Measurements from ENCODE around the gene OVCA2.
A peak's percentile ranks its signal among the peaks of the same experiment; 100 is the strongest.

OVCA2 gene

DNA sequence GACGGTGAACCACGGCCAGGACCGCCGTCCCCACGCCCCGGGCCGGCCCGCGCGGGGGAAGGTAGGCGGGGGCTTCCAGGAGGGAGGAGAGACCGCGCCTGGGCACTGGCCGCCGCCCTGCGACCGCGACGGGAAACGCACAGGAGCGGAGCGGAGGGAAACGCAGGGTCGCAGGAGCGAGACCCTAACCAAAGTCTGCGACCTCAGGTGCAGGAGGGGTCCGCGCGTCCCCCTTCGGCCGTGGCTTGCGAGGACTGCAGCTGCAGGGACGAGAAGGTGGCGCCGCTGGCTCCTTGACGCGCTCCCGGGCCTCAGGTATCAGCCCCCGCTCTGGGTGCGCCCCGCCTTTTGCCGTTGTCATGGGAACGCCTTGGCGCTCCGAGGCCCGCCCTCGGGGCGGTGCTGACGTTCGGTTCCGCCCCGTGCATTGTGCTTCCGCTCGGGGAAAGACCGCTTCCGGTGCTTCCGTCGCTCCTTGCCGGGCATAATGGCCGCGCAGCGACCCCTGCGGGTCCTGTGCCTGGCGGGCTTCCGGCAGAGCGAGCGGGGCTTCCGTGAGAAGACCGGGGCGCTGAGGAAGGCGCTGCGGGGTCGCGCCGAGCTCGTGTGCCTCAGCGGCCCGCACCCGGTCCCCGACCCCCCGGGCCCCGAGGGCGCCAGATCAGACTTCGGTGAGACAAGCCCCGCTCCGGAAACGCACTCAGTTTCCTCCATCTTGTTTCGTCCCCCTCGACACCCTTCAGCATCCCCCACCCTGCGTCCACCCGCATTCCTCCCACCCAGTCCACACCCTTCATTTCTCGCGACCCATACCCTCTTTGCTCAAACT is at the start of gene OVCA2:
TSS of gene OVCA2 (plus strand) at position 462 of the 829 bp plus-strand sequence. CDS start at position 488, 26 bp downstream.
- DNase-seq, result peak; percentile 95

DNA sequence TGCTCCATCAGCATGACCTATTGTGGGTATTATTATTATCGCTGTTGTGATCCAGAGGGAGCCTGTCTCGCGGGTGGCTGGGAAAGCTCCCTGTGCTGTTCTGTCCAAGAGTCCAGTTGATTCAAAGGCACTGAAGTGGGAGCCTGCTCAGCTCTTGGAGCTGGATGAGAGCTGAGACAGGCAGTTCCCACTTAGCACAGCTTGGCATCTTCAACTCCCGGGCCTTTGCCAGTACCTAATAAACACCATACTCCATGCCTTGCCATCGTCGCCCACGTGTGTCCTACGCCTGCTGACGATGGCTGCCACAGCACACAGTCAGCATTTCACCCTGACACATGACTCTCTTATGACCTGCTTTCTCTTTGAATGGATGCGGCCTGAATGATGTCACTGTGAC is 49.3 kb upstream of the OVCA2 start:
- DNase-seq, result no peak

DNA sequence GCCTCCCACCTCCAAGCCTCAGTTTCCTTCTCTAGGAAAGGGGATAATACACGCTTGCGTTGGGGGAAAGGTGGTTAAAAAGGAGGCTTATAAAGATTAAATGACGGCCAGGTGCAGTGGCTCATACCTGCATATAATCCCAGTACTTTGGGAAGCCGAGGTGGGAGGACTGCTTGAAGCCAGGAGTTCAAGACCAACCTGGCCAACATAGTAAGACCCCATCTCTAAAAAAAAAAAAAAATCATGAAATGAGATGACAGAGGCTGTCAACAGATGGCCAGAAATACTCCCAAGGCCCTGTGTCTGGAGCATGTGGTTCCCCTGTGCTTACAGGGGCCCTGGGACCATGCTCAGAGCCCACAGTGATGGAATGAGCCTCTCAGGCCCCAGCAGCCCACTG is 47.1 kb upstream of the OVCA2 start:
- DNase-seq, result no peak

DNA sequence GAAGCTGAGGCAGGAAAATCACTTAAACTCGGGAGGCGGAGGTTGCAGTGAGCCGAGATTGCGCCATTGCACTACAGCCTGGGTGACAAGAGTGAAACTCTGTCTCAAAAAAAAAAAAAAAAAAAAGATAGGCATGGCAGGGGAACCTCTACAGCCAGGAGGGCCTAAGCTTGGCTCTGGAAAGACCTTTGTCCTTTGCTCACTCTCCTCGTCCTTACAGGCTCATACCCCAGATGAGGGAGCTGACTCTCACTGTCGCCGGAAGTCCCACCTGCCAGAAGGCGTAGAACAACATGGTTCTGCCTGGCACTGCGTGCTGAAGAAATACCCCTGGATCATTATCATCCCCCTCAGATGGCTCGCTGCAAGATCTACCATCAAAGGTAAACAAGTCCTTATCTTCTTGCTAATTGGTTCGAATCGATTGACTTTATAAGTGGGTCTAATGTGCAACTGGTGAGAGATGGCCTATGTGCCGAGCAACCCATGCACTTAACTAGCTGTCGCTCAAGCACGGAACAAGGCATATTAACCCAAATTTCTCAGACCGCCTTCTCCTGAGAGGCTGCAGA is 46.4 kb upstream of the OVCA2 start:
- DNase-seq, result no peak

DNA sequence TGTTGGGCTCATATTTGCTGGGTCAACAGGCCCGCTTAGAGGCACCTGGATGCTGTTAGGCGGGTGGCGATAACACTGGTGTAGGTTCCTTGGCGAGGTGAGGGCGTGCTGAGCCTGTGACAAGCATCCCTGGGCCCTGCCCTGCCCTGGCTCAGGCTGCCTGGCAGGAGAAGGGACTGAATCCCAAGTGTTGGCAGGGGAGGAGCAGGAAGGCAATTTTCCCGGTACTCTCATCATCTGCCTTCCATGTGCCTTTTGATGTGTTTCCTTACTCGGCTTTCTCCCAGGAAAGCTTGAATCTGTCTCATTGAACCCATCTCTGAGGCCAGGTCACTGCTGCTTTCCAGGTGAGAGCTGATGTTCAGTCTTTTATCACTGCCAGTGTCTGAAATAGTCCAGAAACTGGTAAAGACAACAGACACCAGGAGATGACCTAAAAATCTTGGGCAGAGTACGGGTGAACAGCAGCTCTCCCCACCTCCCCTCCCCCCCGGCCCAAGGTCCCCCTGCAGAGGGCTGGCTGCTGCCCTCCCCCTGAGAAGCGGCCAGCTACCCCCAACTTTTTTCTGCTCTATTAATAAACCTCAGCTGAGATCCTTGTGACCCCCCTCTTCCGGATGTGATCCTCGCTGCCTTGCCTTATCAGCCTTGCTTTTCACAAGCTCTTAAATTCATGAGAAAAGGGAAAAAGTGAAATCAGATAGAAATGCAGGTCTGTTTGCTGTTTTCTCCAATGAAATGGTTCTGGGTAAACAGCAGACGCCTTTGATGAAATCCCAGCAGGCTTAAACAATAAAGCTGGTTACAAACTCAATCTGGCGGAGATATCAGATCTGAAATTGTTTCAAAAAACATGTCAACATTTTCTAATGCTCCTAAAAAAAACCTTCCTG is 45.7 kb upstream of the OVCA2 start:
- no peak for DNase-seq

DNA sequence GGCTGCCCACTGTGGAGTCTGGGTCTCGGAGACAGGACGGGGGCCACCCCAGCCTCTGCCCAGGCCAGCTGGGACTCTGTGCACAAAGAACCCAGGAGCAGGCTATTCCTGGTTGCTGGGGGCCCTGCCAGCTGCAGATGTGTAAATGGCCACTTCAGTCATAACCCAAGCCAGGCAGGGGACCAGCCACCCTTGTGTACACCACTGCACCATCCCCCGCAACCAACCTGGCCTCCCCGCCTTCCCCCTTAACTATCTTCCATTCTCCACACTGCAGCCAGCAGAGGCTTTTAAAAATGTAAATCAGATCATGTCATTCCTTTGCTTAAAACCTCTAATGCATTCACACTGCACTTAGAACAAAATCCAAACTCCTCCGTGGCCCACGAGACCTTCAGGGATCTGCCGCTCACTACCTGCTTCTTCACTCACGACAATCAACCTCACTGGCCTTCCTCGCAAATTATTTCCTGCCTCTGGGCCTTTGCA is 45.0 kb upstream of the OVCA2 start:
- DNase-seq, result no peak

DNA sequence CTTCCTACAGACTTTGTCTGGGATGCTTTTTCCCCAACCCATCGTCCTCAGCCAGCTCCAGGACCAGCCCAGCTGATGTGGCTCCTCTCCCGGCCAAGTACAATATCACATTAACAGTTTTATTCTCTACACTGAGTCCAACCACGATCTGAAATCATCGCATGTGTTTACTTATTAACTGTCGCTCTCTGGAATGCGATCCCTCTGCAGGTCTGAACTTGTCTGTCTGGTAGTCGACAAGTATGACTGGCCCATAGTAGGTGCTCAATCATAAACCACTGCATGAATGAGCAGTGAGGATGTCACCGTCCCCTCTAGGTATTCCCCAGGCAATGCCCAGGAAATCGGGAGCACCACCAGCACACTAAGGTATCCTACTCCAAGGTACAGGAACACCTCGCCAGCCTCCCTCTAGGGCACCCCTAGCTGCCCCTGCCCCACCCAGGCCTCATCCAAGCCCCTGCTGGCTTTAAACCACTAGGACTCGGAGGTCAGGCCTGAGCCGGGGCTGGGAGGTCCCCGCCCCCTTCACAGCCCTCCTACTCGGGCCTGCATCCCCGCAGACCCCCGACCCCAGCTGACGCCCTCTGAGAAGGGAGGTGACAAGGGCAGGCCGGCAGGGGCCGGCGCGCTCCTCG is 44.4 kb upstream of the OVCA2 start:
- DNase-seq, result no peak

DNA sequence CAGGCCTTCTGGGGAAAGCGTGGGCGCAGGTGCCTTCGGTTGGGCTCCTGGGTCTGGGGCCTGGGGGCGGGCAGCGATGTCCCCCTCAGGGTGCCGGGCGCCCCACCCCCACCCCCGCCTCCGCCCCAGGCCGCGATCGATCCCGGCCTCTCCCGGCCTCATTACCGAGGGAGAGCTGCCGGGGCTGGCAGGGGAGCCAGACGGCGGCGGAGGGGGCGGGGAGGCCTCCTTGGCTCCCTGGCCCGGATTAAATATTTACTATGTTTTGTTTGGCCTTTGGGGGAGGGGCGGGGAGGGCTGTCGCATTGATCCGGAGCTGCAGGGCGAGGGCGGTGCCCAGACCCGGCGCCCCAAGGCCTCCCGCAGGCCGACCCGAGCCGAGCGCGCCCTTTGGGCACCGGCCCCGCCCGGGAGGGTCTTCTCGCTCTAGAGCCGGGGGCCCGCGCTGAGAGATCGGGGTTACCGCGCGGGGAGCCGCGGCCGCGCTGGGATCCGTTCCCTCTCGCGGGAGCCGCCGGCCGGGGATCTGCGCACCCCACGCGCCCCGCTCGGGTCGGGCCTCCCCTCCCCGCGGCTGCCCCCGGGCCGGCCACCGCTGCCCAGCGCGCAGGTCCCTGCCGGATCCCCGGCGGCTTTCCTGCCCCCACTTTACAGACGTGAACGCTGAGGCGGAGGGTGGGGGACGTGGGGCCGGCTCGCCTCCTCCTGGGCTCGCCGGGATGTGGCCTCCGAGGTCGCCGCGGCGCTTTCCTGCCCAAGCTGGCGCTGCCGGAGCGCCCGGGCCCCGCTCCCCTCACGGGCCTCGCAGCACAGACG is 43.7 kb upstream of the OVCA2 start:
- no peak for DNase-seq

DNA sequence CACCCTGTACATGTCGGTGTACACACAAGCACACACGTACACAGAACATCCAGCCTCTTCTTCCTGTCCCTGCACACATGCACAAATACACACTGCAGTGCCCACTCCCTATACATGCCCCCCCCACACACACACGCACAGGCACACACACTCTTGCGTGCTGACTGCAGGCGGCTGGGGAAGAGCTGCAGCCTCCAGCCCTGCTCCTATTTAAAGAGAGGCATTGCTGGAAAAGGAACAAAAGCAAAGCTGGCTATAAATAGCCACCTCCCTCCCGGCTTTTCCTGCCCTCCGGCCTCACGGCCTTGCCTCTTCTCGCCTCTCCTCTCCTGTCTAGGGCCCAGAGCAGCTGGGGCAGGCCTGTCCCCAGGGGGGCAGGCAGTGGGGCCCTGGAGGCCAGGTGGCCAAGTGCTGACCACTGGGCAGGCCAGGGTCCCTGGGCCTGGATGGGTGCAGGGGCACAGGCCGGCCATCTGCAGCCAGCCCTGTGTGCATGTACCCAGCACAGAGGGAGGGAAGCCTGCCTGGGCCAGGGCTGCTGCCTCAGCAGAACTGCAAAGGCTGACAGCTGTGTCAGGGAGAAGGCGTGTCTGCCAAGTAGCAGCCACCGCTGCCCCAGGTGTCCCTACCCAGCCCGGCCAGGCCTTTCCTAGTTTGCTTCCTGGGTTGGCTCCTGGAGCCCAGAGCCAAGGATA is 42.1 kb upstream of the OVCA2 start:
- peak; percentile 15 for DNase-seq

DNA sequence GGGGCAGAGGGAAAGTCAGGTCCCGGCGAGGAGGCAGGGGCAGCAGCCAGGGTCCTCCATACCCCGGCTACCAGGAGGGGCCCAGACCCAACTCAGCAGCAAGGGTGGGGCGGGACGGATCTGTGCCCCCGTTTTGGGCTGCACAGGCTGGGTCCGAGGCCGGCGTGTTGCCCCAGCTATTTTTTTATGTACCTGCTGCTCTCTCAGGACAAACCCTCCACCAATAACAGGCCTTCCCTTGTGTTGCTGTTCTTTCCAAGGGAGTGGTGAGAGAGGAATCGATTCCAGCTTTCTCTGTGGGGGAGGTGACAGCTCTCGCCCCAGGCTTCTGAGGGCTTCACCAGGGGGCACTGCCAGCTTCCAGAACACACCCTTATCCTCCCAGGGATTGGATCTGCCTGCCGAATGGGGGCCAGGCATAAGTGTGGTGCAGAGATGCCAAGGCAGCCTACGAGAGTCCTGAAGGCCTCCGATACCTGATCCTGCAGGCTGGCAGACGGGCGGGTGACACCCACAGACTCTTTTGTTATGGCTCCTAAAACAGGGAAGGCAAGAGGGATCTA is 39.0 kb upstream of the OVCA2 start:
- DNase-seq, result no peak

DNA sequence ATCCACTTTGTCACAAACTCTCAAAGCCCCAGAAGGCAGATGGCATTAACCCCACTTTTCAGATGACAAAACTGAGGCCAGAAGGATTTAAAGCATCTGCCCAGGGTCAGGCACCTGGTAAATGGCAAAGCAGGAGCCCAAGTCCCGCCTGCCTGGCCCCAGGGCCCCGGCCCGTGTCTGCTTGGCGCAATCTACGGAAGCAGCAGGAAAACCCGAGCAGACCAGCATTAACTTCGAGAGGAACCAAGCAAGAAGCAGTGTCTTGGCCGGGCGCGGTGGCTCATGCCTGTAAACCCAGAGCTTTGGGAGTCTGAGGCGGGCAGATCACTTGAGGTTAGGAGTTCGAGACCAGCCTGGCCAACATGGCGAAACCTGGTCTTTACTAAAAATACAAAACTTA is 38.3 kb upstream of the OVCA2 start:
- no peak for DNase-seq

DNA sequence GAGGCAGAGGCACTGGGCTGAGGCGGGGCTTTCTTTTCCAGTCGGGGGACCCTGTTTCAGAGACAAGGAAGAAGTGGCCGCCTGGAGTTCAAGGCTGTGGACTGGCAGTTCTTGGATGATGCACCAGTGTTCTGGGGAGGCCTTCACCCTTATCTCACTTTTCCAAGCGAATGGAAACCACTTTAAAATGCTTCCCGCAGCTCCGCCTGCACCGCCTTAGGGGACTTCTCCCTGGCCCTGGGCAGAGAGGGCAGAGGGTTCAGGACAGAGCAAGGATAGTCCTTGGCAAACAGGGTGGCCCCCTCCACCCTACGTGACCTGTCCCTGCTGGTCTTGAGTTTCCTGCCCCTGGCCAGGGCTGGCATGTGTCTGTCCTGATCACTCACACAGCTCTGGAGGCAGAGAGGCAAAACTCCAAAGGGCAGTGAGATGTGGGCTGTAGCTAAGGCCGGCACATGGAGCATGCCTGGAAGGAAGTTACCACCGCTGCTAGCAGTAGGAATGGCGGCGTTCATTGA is 37.3 kb upstream of the OVCA2 start:
- DNase-seq, result no peak

DNA sequence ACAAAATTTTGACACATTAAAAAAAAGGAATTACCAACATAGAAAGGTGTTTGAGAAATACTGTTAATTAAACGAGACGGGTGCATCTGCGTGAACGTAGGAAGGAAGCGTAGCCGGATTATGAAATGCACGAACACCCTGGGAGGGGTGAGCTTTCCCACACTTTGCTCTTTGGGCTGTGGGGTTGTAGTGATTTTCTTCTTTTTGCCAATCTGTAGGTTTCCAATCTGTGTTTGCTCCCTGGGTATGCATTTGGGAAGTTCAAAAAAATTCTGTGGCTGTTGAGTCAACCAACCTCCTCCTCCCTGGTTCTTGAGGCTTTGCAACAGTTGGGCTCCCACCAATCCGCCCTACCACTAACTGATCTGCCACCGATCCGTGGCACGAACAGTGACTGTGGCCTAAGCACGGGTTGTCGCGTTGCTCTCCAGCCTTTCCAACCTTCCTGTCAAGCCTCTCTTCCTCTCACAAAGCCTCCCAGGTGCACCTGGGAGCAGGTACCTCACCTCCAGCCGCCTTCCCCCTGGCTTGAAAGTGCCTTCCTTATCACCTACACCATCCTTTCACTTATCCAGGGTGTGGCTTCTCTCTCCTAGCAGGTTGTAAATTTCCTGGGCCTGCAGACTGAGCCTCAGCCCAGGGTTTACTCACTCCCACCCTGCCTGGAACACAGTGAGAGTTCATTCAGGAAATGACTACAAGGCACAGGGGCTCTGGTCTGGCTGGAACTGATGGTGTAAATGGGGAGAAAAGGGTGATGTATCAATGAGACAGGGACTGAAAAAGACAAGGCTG is 33.3 kb upstream of the OVCA2 start:
- DNase-seq, result no peak

DNA sequence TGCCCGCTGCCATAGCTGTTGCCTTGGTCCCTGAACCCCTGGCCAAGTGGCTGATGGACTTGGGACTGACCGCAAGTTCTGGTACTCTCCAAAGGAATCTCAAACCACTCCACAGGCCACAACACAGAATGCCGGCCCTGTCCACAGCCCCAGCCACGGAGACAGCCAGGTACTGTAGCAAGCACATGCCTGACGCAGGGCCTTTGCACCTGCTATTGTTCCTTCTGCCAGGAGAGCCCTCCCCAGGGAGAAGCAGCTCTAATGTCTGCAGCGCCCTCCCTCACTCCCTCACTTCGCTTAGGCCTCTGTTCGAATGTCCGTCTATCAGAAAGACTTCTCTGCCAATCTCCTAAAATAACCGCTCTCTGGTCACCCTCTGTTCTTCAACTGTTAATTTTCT is 32.1 kb upstream of the OVCA2 start:
- DNase-seq, result no peak

DNA sequence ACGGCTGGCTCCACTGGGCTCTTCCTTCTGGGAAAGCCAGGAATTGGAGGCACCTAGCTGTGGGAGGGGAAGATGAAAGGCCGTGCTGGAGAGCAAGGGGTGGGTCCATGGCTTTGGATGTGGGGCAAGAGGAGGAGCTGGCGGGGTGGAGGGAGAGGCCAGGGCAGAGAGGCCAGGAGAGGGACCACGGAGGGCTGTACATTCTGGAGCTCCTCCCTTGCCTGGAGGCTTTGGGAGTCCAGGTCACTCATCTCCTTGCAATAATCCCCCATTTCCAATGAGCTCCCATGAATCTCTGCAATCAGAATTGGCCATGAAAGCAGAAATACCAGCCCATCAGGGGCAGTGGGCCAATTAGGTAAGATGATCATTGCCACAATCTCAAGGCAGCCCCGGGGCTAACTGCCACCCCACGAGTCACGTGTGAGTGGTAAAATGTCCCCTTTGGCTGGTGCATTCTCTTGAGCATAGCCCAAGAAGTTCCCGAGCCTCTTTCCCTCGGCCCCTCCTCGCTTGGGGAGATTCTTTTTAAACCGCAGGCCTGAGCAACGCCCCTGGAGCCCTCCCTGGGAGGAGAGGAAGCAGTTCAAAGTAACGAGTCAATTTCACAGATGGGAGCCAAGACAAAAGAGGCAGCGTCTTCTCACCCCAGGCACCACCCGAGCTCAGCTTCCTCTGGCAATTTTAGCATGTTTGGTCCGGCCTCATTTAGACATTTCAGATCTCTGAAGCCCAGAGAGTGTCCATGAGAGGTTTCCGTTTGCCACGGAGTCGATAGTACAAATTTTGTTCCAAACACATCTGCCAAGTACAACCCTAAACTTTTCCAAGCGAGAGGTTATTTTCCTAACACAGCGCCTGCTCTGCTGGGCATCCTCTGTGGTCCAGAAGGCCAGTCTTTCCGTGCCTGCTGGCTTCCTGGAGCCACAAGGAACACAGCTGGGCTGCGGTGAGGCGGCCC is 30.1 kb upstream of the OVCA2 start:
- DNase-seq, result peak; percentile 89

DNA sequence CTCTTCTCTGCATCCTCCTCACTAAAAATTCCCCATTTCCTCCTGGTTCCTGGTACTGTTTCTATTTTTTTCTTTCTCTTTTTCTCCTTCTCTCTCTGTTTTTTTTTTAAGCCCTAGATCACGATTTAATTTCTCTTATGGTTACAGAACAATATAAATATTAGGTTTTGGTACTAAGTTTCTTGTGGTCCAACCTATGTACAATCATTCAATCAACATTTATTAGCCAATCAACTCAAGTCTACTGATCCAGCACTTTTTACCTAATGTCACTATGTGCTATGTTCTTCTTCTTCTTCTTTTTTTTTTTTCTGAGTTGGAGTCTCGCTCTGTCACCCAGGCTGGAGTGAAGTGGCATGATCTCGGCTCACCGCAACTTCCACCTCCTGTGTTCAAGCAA is 29.3 kb upstream of the OVCA2 start:
- DNase-seq, result no peak

DNA sequence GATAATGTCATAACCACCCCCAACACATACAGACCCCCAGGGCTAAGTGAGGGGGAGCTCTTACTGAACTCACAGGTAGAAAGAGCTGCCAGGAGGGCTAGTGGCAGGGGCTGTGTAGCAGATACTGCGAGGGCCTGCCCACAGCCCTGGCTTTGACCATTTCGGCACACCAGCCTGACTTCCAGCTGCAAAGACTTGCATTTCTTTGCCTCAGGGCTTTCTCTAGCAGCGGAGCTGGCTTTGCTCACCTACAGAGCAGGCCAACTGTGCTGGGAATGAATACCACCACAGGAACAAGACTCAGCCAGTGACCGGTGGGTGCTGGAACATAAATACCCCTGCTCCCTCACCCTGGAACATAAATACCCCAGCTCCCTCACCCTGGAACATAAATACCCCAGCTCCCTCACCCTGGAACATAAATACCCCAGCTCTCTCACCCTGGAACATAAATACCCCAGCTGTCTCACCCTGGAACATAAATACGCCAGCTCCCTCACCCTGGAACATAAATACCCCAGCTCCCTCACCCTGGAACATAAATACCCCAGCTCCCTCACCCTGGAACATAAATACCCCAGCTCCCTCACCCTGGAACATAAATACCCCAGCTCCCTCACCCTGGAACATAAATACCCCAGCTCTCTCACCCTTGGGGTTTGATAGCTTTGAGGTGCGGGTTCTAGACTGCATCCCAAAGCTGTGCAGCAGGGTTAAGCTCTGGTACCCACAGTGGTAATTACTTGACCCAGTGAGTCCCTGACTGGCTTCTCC is 28.4 kb upstream of the OVCA2 start:
- DNase-seq, result peak; percentile 30

DNA sequence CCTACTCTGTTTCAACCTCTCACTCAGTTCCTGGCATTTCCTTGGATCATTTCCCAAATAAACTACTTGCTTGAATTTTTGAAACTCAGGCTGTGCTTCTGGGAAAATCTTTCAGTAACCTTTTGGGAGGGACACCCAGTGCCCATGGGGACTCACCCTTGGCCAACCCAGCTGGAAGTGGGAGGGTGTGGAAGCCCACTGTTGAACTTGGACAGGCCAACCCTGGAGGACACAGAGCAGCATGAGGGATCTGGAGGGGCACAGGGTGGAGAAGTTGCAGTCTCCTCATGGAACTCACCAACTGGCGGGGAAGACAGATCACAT is 27.9 kb upstream of the OVCA2 start:
- no peak for DNase-seq
